Stimulated activated CD4-positive, alpha-beta T cell treated with anti-CD3 and anti-CD28 coated beads, Interleukin-4, amount 100 ng/mL, for 24 hours (primary cell): ENCODE results near the gene PPP2R2B.

Source experiments
- DNase-seq: peaks from one replicate; pipeline ENCODE4 v3.0.0-alpha.2; 2020

Gene PPP2R2B

DNA sequence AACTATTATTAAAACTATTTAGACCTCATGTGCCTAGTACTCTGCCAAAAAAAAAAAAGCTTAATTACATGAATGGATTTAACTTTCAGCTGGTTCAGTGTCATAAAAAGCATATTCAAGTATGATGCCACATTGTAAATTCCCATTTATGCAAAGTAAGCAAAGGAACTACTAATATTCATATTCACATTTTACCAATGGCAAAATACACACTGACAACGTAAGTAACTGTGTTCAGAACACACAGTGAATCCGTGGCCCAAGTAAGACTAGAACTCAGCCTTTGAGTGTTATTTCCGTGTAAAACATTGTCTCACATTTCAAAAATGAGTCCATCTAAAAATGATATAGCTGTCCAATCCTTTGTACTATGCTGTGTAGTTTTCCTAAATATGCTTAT lies 56.8 kb downstream of the PPP2R2B start:
- no peak for DNase-seq

DNA sequence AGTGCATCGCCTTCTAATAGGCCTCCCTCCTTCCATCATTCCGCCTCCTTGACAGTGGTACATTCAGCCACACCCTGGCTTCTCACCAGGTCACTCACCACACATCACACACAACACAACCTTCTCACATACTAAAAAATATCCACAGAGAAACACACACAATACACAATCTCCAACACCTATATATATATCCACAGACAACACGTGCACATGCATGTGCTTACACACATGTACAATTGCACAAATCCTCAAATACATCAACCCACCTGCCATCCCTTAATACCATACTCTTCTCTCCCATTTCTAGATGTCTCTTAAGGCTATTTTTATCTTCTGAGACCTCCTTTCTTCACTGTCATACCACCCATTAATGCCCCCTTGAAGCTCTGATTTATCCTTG lies 57.6 kb downstream of the PPP2R2B start:
- DNase-seq = no peak

DNA sequence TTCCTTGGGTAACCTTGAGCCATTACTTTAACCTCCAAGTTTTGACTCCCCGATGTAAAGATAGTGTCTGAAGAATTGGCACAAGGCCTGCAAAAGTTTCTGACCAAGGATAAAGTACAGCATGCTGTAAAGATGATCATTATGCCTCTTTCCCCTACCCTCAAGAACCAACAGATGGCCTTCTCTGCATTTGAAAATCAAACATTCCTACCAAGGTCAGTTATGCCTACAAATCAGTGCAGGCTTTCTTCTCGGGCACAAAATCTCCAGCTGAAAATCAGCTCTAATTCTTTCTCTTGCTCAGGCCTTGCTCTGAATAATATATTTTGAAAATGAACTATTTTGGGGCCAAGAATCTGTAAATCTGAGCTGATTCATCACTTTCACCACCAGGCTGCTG lies 59.7 kb downstream of the PPP2R2B start:
- no peak for DNase-seq

DNA sequence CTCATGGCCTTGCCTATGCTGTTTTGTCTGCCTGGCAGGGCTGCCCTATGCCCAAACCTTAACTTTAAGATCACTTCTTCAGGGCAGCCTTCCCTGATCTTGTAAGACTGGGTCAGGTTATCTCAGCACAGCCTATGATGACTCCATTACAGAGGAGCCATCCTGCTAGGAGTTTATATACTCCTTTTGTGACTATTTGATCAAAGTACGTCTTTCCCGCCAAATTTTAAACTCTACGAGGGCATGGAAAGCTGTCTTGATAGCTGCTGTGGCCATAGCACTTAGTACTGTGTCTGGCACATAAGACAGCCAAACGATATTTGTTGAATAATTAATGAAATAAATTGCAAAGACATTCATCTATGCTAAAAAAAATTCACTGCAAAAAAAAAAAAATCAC lies 60.6 kb downstream of the PPP2R2B start:
- DNase-seq = no peak

DNA sequence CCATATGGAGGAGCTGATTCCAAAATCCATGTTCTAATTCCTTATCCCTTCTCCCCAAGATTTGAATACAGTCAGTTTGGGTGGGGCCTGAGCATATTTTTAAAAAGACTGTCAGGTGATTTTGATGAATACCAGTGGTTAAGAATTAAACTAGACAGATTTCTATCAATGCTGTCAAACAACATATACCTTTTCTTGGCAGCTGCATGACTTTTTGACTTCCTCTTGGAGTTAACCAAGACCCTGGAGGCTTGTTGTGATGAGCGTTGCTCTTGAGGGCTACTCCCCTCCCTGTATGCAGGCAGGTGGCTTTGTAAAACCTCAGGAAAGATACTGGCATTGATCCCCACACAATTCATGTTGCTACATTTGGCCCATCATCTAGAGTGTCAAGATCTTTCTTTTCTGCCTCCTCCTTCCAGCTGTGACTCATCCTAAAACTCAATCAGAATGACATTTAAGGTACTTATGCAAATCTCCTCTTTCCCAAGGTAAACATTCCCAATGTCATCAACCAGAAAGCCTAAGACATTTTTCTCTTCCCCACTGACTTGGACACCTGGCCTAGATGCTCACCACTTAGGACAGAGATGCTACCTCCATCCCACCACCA lies 61.7 kb downstream of the PPP2R2B start:
- no peak for DNase-seq

DNA sequence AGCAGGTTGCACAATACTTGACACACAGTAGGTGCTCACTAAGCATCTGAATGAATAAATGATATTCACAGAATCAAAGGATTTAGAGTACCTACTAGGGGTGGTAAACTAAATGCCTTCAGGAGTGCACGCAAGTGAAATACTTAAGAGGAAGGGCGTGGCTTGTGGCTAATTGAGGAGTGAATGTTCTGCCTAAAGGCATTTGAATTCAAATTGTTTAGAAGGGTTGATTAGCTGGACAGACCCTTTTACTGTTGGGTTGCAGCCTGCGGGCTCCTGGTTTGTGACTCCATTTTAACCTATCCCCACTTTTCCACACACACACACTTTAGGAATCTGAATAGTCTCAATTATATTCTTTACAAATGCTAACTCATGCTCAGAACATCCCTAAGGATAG lies 63.1 kb downstream of the PPP2R2B start:
- no peak for DNase-seq

DNA sequence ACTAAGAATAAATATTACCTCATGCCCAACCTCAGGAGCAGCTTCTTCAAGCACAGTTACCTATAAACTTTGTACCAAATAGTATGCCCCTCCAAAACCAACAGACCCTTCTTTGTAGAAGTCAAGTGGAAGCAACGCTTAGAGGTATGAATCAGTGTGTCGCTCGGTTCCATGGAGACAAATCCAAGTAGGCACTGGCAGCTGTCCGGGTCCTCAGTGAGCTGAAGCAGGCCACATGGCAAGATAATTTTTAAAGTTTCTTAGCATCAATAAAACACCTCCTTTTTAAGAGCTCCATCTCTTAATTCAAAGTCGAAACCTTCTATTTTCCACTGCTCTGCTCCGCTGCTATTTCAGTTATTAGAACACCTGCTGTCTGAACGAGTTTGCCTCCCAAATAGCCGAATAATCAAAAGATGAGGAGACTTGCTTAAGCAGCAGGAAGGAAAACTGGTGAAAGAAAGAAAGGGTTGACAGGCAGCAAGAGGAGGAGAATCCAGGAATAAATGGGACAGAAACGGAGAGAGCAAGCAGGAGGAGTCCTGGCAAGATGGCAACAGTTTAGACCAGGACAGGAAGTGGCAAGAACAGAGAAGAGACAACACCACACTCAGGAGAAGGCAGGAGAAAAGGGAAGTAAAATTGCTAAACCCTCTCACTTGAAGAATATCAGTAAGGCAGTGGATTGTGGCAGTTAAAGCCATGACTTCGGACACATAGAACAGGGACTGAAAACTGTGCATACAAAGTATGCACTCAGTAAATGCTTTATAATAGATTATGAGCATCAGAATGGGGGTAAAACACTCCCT lies 65.0 kb downstream of the PPP2R2B start:
- no peak for DNase-seq

DNA sequence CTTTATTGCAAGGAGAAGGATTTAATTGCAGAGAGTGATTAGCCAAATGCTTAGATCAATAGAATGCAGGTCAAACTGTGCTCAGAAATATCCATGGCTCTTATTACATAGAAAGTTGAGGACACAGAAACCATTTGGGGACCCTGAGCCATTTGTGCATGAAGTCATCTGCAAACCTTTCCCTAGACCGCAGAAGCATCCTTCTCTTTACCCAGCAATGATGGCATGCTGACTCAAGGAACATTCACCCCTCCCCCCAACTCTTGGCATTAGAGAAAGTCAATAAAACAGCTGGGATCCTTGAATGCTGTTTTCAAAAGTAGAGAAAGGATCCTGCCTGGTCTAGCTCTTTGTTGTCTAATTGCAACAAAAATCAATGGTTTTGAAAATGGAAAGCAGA lies 73.5 kb downstream of the PPP2R2B start:
- DNase-seq = no peak

DNA sequence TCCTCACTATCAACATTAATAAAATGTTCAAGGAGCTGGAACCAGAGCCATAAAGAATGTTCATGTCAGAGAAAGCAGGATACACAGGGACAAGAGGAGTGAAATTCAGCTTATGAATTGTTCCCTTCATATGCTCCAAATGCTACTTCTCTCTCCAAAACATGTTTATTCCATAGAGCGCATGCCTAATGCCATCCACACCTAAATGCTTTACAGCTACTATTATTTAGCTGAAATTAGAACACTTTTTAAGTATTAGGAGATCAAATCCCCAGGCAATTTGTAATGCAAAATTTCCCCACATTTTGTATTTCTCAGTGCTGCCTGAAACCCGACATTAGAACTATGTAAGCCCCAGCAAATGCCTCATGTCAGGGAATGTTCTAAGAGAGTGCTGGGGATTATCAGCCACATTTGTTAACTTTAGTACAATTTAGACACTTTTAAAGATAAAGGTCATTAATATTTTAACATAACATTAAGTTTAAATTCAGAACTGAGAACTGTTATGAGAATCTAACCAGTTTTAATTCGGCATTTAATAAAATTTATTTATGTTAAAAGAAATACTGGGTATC lies 75.5 kb downstream of the PPP2R2B start:
- DNase-seq = no peak

DNA sequence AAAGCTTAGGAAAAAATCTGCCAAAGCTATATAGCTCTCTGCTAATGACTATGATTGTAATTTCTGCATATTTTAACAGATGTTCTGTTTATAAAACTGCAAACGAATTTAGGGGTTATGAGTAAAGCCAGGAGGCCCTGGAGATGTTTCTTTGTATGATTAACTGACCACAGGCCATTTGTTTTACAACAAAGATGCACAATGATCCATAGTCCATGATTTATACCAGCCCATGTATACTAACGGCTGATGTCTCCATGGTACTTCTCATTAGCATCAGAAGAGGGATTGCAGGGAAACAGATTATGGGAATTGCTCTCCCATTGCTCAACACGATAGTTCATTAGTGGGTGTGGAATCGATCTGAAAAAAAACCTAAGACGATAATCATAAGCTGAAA lies 78.9 kb downstream of the PPP2R2B start:
- DNase-seq = no peak

DNA sequence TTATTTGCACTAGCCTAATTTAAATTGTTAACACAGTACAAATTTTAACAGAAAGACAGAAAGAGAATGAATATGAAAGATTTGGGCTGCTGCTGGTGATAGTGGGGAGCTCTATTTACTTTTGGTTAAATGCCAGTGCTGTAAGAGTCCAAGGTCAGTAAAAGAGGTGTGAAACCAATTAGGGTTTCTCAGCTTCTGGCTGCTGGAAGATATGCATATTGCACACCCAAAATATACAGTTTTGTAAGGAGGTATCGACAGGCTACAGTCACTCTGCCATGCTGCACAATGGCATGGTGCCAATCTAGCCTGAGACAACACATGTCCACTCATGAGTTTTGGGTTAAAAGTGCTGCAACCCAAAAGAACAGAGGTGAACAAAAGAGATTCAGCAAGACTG lies 79.3 kb downstream of the PPP2R2B start:
- no peak for DNase-seq

DNA sequence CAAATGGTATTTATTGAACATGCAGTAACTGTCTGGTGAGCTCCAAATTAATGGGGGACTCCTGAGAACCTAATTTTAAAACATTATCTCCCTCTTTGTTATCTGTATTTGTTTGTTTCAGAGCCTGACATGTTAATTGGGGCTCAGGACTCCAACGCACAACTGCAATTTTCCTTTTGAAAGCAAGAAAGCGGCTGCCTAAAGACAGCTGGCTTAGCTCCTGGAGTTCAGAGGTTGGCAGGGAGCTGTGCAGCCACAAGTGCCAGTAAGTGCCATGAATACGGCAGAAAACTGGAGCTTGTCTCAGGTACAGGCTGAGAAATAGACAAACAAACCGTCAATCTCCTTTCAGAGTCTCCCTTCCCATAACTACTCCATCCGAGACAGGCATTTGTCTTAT lies 80.9 kb downstream of the PPP2R2B start:
- DNase-seq = no peak

DNA sequence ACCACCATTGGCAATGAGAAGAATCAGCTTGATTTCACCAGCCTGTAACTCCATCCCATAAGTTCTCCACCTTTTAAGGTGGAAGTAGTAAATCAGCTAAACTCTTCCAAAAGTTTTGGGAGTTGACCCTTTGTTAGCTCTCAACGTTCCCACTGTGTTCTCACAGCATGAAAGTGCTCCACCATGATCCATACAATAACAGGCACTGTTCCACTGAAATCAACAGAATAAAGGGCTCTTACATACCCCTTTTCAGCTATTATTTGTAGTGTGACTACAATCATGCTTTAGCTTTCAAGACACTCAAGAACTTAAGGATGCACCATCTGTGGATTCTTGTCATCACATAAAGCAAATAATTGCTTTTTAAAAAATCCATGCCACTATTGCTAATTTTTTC lies 81.6 kb downstream of the PPP2R2B start:
- DNase-seq = no peak

DNA sequence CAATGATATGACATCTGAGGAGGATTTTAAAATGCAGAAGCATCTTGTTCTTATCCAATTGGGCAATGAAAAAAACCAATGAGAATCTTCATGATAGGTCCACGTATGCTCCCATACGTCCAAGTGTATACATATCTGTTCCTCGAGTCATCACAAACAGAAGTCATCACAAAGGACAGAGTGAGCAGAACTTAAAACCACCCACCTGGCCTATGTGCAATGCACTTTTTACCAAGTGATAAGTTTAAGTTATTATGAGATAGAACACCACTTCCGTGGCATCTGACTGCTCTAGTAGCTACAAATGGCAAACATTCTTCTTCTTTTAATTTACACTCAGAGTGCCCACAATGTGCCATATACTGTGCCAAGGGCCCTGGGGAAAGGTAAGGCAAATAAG lies 82.4 kb downstream of the PPP2R2B start:
- no peak for DNase-seq

DNA sequence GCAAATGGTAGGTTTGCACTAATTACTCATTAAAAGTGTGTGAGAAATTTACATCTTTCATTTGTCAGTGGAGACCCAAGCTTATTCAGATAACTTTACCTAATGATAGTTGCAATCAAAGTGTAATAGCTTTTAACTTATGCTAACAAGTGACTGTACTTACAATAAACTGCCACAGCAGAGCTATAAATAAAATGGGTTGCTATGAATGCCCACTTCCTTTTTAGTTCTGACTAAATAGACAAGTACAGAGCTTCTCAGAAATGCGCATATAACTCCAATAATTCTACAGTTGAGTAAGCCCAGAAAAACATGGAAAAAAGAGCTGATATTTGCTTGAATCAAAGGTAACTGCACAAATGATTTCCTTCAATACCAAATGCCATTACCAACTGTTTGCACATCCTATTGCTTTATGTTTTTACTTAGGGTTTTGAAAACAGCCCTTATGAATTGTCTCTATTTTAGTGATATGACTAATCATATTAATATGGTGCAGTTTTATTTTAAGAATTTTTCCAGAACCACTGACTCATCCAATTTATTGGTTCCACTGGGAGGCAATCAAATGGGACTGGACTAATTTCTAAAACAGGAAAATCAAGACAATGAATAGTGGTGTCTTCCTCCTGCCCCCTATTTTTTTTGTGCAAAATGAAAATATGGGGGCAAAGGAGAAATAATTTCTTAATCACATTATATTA lies 84.1 kb downstream of the PPP2R2B start:
- no peak for DNase-seq

DNA sequence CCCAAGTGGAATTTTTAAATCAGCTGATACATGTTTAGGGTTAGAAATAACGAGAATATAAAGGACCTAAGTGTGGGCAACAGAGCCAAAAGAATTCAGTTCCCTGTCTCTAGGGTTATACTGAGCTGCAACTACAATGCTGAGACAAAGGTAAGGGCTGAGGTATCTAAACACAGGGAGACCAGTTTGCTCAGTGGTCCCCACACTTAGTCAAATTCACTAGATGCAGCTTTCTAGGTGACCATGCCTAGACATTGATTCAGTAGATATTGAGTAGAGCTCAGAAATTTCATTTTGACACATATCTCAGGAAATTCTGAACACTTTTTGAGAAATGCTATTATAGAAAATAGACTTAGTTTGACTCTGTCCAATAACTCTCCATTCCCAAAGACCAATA lies 84.8 kb downstream of the PPP2R2B start:
- DNase-seq = no peak

DNA sequence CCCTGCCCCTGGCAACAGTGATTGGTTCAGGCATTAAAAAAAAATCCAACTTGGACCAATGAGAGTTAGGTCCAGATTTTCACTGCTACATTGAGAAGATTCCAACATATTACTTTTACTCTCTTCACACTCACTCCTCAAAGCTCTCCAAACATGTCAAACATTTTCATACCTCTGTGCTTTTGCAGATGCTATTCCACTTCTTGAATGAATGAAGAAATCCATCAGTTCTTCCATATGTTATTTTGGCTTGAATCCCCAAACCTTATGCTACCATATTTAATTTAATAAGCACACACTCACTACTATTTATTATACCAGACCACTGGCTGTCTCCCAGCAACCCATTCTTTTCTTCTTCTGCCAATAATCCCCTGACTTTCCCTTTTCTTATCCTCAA lies 87.1 kb downstream of the PPP2R2B start:
- DNase-seq = no peak

DNA sequence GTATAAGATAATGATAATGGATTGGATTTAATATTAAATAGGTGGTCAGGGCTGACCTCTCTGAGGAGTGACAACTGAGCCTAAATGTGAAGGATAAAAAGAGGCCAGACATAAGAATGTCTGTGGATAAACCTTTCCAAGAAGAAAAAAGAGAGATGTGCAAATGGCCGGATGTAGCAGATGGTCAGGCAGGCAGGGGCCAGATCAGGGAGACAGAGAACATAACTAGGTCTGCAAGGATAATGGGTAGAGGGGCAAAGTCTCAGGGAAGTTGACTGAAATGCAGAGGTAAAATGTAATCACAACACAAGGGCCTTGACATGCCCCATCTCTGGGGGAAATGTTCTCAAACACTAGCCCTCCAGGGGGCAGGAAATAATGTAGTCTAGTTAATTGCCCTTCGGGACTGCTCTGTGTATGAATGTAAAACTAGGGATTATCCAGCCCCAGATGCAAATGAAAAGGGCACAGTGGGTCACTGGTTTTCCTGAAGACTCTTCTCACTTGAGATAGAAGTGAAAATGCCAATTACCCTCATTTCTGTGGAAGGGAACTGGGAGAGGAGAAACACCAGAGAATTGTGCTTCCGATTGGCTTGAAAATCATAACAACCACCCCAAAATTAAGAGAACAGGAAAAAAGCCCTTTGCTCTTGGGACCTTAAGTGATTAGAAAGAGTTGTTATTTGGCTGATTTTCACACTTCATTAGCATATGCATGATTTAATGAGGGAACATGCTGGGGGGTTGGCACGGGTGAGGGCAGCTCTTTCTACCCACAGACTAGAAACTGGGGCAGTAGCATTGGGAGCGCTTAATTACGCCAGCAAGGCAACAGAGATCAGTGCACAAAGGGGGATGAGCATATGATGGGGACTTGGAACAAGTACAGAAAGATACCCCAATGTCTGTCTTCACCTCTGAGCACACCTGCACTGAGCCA lies 88.6 kb downstream of the PPP2R2B start:
- DNase-seq = no peak

DNA sequence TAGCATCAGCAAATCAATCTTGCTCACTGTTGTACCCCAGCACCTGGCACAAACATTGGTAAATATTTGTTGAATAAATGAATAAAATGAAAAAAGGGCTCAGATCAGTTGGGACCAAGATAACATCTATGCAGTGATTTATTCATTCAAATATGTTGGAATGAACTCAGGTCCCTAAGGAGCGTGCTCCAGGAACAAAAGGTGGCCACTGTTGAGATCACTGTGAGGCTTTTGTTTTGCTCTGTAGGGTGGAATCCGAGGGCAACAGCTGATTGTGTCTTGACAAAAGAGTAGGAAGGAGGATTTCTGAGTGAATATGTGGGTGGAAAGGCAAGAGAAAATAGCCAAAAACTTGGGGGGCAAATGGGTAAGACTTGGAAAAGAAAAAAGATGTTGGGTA lies 89.7 kb downstream of the PPP2R2B start:
- no peak for DNase-seq

DNA sequence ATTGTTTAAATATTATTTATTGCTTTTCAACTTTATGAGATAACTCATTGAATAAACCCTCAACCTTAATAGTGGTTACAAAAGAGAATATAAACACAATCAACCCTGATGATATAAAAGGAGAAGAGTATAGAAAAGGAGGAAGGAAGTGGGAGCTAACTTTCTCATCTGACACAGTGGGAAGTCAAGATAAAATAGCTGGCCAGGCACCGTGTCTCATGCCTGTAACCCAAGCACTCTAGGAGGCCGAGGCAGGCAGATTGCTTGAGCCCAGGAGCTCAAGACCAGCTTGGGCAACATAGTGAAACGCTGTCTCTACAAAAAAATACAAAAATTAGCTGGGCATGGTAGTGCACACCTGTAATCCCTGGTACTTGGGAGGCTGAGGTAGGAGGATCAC lies 93.5 kb downstream of the PPP2R2B start:
- no peak for DNase-seq

DNA sequence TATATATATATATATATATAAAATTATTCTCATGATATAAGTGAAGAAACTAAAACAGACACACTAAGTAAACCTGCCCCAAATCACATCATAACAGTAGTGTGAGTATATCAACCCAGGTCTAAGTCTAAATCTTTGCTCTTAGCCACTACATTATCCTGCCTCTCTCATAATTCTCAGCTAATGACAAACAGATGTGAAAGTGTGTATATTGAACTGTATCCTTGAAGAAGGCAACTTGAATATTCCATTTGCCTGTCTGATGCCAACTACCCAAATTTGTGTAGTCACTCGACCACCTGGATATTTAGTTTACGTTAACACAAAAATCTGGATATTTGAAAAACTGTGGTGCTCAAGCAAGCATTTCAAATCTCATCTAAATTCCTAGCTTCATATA lies 97.4 kb downstream of the PPP2R2B start:
- no peak for DNase-seq

DNA sequence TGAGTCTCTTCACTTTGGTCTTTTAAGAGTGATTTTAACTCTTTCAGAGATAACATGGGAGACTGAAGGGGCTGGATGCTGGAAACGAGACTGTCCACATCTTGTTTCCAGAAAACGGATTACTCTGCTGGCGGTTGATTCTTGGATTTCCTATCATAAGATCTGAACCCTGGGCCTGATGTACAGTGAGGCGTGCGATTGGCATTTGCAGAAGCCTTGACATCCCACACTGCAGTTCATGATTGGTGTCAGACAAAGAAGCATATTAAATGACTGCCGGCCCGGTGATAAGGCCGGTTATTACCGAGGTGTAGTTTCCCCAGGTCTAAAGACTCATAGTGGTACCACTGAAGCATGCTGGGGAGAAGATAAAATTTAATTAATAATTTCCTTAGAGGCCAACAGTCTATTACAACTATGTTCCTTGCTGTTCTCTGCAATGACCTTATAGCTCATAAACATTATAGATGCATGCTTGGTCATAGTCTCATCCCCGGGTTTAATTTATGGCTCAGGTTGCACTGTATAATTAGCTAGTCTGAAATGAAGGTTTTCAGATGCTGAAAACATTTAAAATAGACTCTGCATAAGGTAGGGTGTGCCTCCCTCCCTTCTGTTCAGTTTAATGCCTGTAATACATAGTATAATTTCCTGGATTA lies 99.2 kb downstream of the PPP2R2B start:
- no peak for DNase-seq
